Mesendoderm (in vitro differentiated cells): Measurements from ENCODE around the gene NEK10.

Experiments
- DNase-seq: peaks from one replicate; pipeline ENCODE4 v3.0.0; 2013
- H2AK5ac ChIP-seq: 2 replicates; pipeline ENCODE4 v1.6.1; 2013; ENCODE audit warnings: low read length, inconsistent platforms
- H2BK120ac ChIP-seq: 2 replicates; pipeline ENCODE4 v1.6.1; 2013; ENCODE audit warnings: low read depth, mild to moderate bottlenecking, low read length, moderate library complexity, mixed read lengths
- H2BK15ac ChIP-seq: replicated peaks from 2 replicates; pipeline ENCODE4 v1.6.1; 2013; ENCODE audit warnings: low read depth, mild to moderate bottlenecking, moderate library complexity
- H2BK5ac ChIP-seq: 2 replicates; pipeline ENCODE4 v1.6.1; 2013; ENCODE audit warnings: low read length, inconsistent platforms
- H3K18ac ChIP-seq: 2 replicates; pipeline ENCODE4 v1.6.1; 2013; ENCODE audit warnings: mild to moderate bottlenecking, low read length, mixed read lengths
- H3K23ac ChIP-seq: one replicate; pipeline ENCODE4 v1.6.1; 2013; ENCODE audit warnings: low read length
- H3K27ac ChIP-seq: 2 replicates; pipeline ENCODE4 v1.5.1; 2013; ENCODE audit warnings: low read depth, mild to moderate bottlenecking, inconsistent platforms, low read length, moderate library complexity
- H3K27me3 ChIP-seq: 2 replicates; pipeline ENCODE4 v1.6.1; 2013; ENCODE audit warnings: low read length, control low read depth, mild to moderate bottlenecking, inconsistent platforms; ENCODE audit not compliant: insufficient read depth, poor library complexity
- H3K36me3 ChIP-seq: 2 replicates; pipeline ENCODE4 v1.6.1; 2013; ENCODE audit warnings: low read length, inconsistent platforms; ENCODE audit not compliant: control insufficient read depth, insufficient read depth
- H3K4ac ChIP-seq: one replicate; pipeline ENCODE4 v1.6.1; 2013; ENCODE audit warnings: low read depth, mild to moderate bottlenecking, low read length, moderate library complexity
- H3K4me1 ChIP-seq: 2 replicates; pipeline ENCODE4 v1.6.1; 2013; ENCODE audit warnings: low read depth, low read length, inconsistent platforms; ENCODE audit not compliant: control insufficient read depth
- H3K4me2 ChIP-seq: 2 replicates; pipeline ENCODE4 v1.6.1; 2013; ENCODE audit warnings: low read length
- H3K4me3 ChIP-seq: 2 replicates; pipeline ENCODE4 v1.5.1; 2013; ENCODE audit warnings: mild to moderate bottlenecking, low read length
- H3K56ac ChIP-seq: one replicate; pipeline ENCODE4 v1.6.1; 2013; ENCODE audit warnings: low read length
- H3K79me1 ChIP-seq: 2 replicates; pipeline ENCODE4 v1.6.1; 2013; ENCODE audit warnings: low read length, inconsistent platforms
- H3K79me2 ChIP-seq: 2 replicates; pipeline ENCODE4 v1.6.1; 2013; ENCODE audit warnings: mild to moderate bottlenecking, low read length; ENCODE audit not compliant: control insufficient read depth, insufficient read depth
- H3K9ac ChIP-seq: 2 replicates; pipeline ENCODE4 v1.6.1; 2013; ENCODE audit warnings: low read length, inconsistent platforms
- H4K5ac ChIP-seq: one replicate; pipeline ENCODE4 v1.6.1; 2013; ENCODE audit warnings: low read length
- H4K8ac ChIP-seq: one replicate; pipeline ENCODE4 v1.6.1; 2013; ENCODE audit warnings: low read depth, mild to moderate bottlenecking, control low read depth, low read length, moderate library complexity
- WGBS: extraction: QIAGEN DNeasy Blood & Tissue Kit; methylation state at CpG from one replicate; pipeline ENCODE4 v1.1.7; 2013; ENCODE audit warnings: low lambda C conversion rate, missing lambda C conversion rate; ENCODE audit not compliant: insufficient coverage; ENCODE audit errors: extremely low coverage; 5-methylcytosine and 5-hydroxymethylcytosine counted together

NEK10 gene

DNA sequence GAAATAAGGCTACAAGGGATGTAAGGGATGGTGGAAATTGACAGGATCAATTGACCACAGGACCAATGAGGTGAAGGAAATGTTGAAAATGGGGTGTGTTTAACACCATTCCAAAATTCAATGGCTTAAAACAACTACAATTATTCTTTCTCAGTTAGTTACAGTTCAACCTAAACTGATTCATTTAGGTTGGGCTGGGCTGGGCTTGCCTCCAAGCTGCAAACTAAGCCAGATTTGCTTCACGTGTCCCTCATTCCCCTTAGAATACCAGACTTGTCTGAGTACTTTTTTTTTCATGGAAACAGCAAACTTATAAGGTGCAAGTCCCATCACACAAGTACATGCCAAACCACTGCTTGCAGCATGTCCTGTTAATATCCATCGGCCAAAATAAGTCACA lies 280.1 kb downstream of the NEK10 start:
- no peaks in the 10 kb centered on the region for H3K4me1 ChIP-seq
- no peak overlapping the region for H3K23ac ChIP-seq
- no peak overlapping the region for H2BK120ac ChIP-seq
- no peak overlapping the region for H3K4ac ChIP-seq
- WGBS, result no CpG with 5 or more reads among the region's 2 CpGs
- no peak overlapping the region for H4K5ac ChIP-seq
- H3K27ac ChIP-seq, result no peak overlapping the region
- H4K8ac ChIP-seq, result no peak overlapping the region
- H3K9ac ChIP-seq, result no peak overlapping the region
- DNase-seq, result no peak
- no peaks in the 10 kb centered on the region for H3K27me3 ChIP-seq
- no peak overlapping the region for H3K4me3 ChIP-seq
- H2BK5ac ChIP-seq, result no peak overlapping the region
- H3K4me2 ChIP-seq, result no peak overlapping the region
- H3K36me3 ChIP-seq, result no peaks in the 10 kb centered on the region
- no peaks in the 10 kb centered on the region for H3K79me1 ChIP-seq
- H3K18ac ChIP-seq, result no peak overlapping the region
- H2BK15ac ChIP-seq, result no peak overlapping the region
- H3K56ac ChIP-seq, result no peak overlapping the region
- no peak overlapping the region for H2AK5ac ChIP-seq
- no peaks in the 10 kb centered on the region for H3K79me2 ChIP-seq

DNA sequence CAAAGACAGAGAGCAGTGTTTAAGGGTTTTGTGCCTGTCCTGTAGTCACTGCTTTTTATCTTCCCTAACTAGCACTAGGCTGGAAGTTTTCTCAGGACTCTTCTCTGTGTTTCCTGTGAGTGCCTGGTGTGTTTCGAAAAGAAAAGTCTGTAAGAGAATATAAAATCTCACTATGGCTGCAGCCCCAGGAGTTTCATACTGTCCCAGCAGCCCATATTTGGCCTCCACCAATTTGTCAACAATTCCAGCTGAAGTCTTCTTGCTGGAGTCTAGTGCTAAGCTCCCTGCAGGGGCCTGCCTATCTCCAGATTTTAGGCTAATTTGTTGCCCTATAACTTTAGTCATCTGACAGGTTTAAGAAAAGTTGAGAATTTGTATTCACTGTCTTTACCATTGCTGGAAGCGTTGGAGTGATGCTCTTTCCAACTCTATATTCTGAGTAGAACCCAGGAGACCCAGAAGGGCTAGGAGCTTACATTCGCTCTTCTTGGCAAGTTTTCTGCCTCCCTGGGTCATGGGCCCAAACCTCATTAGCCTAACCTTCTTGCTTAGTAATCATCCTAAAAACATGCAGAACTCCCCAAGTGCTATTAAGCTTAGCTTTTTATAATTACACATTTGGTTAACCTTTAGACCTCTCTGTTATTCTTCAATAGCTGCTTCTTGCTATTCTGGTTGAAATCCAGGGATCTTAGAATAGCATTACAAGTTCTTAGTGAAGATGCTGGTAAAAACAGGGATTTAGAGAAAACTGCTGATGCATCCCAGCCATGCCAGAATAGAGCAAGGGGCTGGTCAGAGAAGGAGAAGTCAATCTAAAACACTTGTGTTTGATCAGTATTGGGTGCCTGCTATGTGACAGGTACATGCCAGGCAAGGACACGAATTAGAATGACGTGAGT lies 283.1 kb downstream of the NEK10 start:
- no peak overlapping the region for H3K56ac ChIP-seq
- H2AK5ac ChIP-seq, result no peak overlapping the region
- no peaks in the 10 kb centered on the region for H3K4me1 ChIP-seq
- H3K4me2 ChIP-seq, result no peak overlapping the region
- H3K4ac ChIP-seq, result no peak overlapping the region
- H4K5ac ChIP-seq, result no peak overlapping the region
- DNase-seq, result no peak
- no peak overlapping the region for H2BK120ac ChIP-seq
- H3K79me1 ChIP-seq, result no peaks in the 10 kb centered on the region
- H3K27ac ChIP-seq, result no peak overlapping the region
- H3K23ac ChIP-seq, result no peak overlapping the region
- H2BK15ac ChIP-seq, result no peak overlapping the region
- WGBS, result no CpG with 5 or more reads among the region's 5 CpGs
- H4K8ac ChIP-seq, result no peak overlapping the region
- H3K9ac ChIP-seq, result no peak overlapping the region
- H3K4me3 ChIP-seq, result no peak overlapping the region
- H3K18ac ChIP-seq, result no peak overlapping the region
- H3K79me2 ChIP-seq, result no peaks in the 10 kb centered on the region
- H3K27me3 ChIP-seq, result no peaks in the 10 kb centered on the region
- no peaks in the 10 kb centered on the region for H3K36me3 ChIP-seq
- no peak overlapping the region for H2BK5ac ChIP-seq

GRCh38 chr3:27081992-27082607 lies 287.1 kb downstream of the NEK10 start:
- Histone ChIP-seq H3K4me2 (no peak overlapping the region), H4K8ac (no peak overlapping the region), H2BK5ac (no peak overlapping the region), H2AK5ac (no peak overlapping the region), H3K36me3 (no peaks in the 10 kb centered on the region), H3K56ac (no peak overlapping the region), H2BK15ac (no peak overlapping the region), H3K23ac (no peak overlapping the region), H3K4me1 (no peaks in the 10 kb centered on the region), H3K4ac (no peak overlapping the region), H3K9ac (no peak overlapping the region), H3K27ac (no peak overlapping the region), H3K18ac (no peak overlapping the region), H3K27me3 (no peaks in the 10 kb centered on the region), H2BK120ac (no peak overlapping the region), H3K79me2 (no peaks in the 10 kb centered on the region), H3K4me3 (no peak overlapping the region), H3K79me1 (no peaks in the 10 kb centered on the region), H4K5ac (no peak overlapping the region)
- WGBS, result no CpG with 5 or more reads among the region's 2 CpGs
- DNase-seq, result no peak

GRCh38 chr3:27081566-27081965 lies 287.6 kb downstream of the NEK10 start:
- no peak overlapping the region for H3K18ac ChIP-seq
- no peak for DNase-seq
- no peak overlapping the region for H2BK15ac ChIP-seq
- H3K27ac ChIP-seq, result no peak overlapping the region
- no peak overlapping the region for H3K4me3 ChIP-seq
- H4K8ac ChIP-seq, result no peak overlapping the region
- no peak overlapping the region for H4K5ac ChIP-seq
- H3K56ac ChIP-seq, result no peak overlapping the region
- H2BK120ac ChIP-seq, result no peak overlapping the region
- no peaks in the 10 kb centered on the region for H3K79me1 ChIP-seq
- H3K27me3 ChIP-seq, result no peaks in the 10 kb centered on the region
- no peak overlapping the region for H3K4ac ChIP-seq
- no peak overlapping the region for H2AK5ac ChIP-seq
- no CpG with 5 or more reads among the region's 5 CpGs for whole genome bisulfite sequencing
- H3K9ac ChIP-seq, result no peak overlapping the region
- no peak overlapping the region for H3K23ac ChIP-seq
- H3K4me2 ChIP-seq, result no peak overlapping the region
- H3K79me2 ChIP-seq, result no peaks in the 10 kb centered on the region
- no peaks in the 10 kb centered on the region for H3K36me3 ChIP-seq
- no peaks in the 10 kb centered on the region for H3K4me1 ChIP-seq
- H2BK5ac ChIP-seq, result no peak overlapping the region

DNA sequence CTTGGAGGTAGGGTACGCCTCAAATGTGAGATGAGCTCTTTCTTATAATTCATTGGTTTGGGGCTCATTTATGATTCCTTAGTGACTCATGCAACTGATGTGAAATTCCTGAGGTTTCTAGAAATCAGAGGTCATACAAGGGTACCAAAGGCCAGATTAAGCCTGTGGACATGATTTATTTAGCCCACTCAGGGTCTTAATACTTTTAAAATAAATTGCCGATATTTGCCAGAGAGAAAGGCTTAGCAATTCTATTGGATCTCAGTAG lies 289.0 kb downstream of the NEK10 start:
- Histone ChIP-seq H3K9ac (no peak overlapping the region), H2BK5ac (no peak overlapping the region), H3K4me3 (no peak overlapping the region), H3K18ac (no peak overlapping the region), H3K4ac (no peak overlapping the region), H3K27ac (no peak overlapping the region), H4K5ac (no peak overlapping the region), H3K56ac (no peak overlapping the region), H3K36me3 (no peaks in the 10 kb centered on the region), H4K8ac (no peak overlapping the region), H3K79me2 (no peaks in the 10 kb centered on the region), H3K79me1 (no peaks in the 10 kb centered on the region), H2AK5ac (no peak overlapping the region), H3K23ac (no peak overlapping the region), H2BK120ac (no peak overlapping the region), H2BK15ac (no peak overlapping the region), H3K27me3 (no peaks in the 10 kb centered on the region), H3K4me1 (no peaks in the 10 kb centered on the region), H3K4me2 (no peak overlapping the region)
- WGBS, result no CpG with 5 or more reads among the region's 2 CpGs
- DNase-seq, result no peak
